Neural progenitor cell (in vitro differentiated cells): ENCODE data around the gene RNF41. TPM values are rescaled to one million over a fixed set of nuclear protein-coding genes. Genes with fewer than 3 reads are reported as not detected.

Source experiments
- DNase-seq: peaks from one replicate; pipeline ENCODE4 v3.0.0-alpha.2; 2016; ENCODE audit warnings: low spot score
- H2AFZ ChIP-seq: fragments of 200-600 bp; sonication (generic); replicated peaks from 2 replicates; pipeline ENCODE4 v1.6.1; 2016; ENCODE audit warnings: antibody characterized with exemption
- H3F3A ChIP-seq: fragments of 200-600 bp; sonication (generic); 2 replicates; pipeline ENCODE4 v1.6.1; 2016; ENCODE audit warnings: antibody characterized with exemption, low read depth
- H3K27ac ChIP-seq: fragments of 200-600 bp; sonication (generic); 2 replicates; pipeline ENCODE4 v1.5.1; 2016; ENCODE audit warnings: mild to moderate bottlenecking
- H3K27me3 ChIP-seq: fragments of 200-600 bp; sonication (generic); 2 replicates; pipeline ENCODE4 v1.6.1; 2016; ENCODE audit warnings: mild to moderate bottlenecking, moderate library complexity
- H3K36me3 ChIP-seq: fragments of 200-600 bp; sonication (generic); 2 replicates; pipeline ENCODE4 v1.5.1; 2016
- H3K4me1 ChIP-seq: fragments of 200-600 bp; sonication (generic); 2 replicates; pipeline ENCODE4 v1.6.1; 2016; ENCODE audit warnings: mixed run types
- H3K4me2 ChIP-seq: fragments of 200-600 bp; sonication (generic); 2 replicates; pipeline ENCODE4 v1.6.1; 2016
- H3K4me3 ChIP-seq: fragments of 200-600 bp; sonication (generic); 2 replicates; pipeline ENCODE4 v1.5.1; 2016
- H3K79me2 ChIP-seq: fragments of 200-600 bp; sonication (generic); 2 replicates; pipeline ENCODE4 v1.6.1; 2016; ENCODE audit warnings: low read depth
- H3K9ac ChIP-seq: fragments of 200-600 bp; sonication (generic); 2 replicates; pipeline ENCODE4 v1.6.1; 2016
- H3K9me3 ChIP-seq: fragments of 200-600 bp; sonication (generic); 2 replicates; pipeline ENCODE4 v1.5.1; 2016; ENCODE audit warnings: low read depth
- H4K20me1 ChIP-seq: fragments of 200-600 bp; sonication (generic); 2 replicates; pipeline ENCODE4 v1.6.1; 2016; ENCODE audit warnings: low read depth
- H3K27ac Mint-ChIP-seq: 3 replicates; pipeline ENCODE4 v1.8.0; 2021; ENCODE audit warnings: mixed read lengths
- H3K27me3 Mint-ChIP-seq: 2 replicates; pipeline ENCODE4 v1.8.0; 2022; ENCODE audit warnings: low read depth, mild to moderate bottlenecking, inconsistent platforms, moderate library complexity, mixed read lengths; ENCODE audit not compliant: insufficient read depth
- H3K36me3 Mint-ChIP-seq: 3 replicates; pipeline ENCODE4 v1.8.0; 2021; ENCODE audit warnings: mixed read lengths
- H3K4me1 Mint-ChIP-seq: 3 replicates; pipeline ENCODE4 v1.8.0; 2021; ENCODE audit warnings: mixed read lengths
- H3K4me3 Mint-ChIP-seq: 3 replicates; pipeline ENCODE4 v1.8.0; 2021; ENCODE audit warnings: mild to moderate bottlenecking, moderate library complexity, mixed read lengths
- H3K9me3 Mint-ChIP-seq: 3 replicates; pipeline ENCODE4 v1.8.0; 2020; ENCODE audit warnings: mixed read lengths
- CTCF ChIP-seq: fragments of 200-600 bp; sonication (generic); IDR thresholded peaks from 2 replicates; pipeline ENCODE4 v1.5.1; 2017; ENCODE audit warnings: antibody characterized with exemption, mild to moderate bottlenecking
- EZH2 ChIP-seq: fragments of 200-600 bp; sonication (generic); IDR thresholded peaks from 2 replicates; pipeline ENCODE4 v1.6.1; 2017; ENCODE audit warnings: antibody characterized with exemption, mild to moderate bottlenecking, moderate library complexity
- EZH2phosphoT487 ChIP-seq: fragments of 200-600 bp; sonication (generic); IDR thresholded peaks from 2 replicates; pipeline ENCODE4 v1.6.1; 2017; ENCODE audit warnings: antibody characterized with exemption
- total RNA-seq: library from RNA; depleted of rRNA; stranded (reverse); fragments of >200 nt; gene quantifications from 2 replicates; pipeline ENCODE4 v1.2.3, GENCODE V29; 2015; ENCODE audit warnings: low replicate concordance

Gene RNF41
- total RNA-seq, 1 donor from 2014 or later = 52.1 TPM

GRCh38 chr12:56212361-56212760, 9.4 kb downstream of the RNF41 start:
- TF ChIP-seq EZH2 (no peak), EZH2phosphoT487 (no peak), CTCF (no peak)
- Histone ChIP-seq H4K20me1 (peaks cover 6% of the 10 kb centered on the region), H3K9me3 (no peaks in the 10 kb centered on the region), H3K9ac (no peak overlapping the region), H3K4me3 (no peak overlapping the region), H3K36me3 (peaks cover 4% of the 10 kb centered on the region), H2AFZ (no peak overlapping the region), H3K4me2 (no peak overlapping the region), H3K27me3 (no peaks in the 10 kb centered on the region), H3K79me2 (peaks cover 11% of the 10 kb centered on the region), H3F3A (peaks cover 8% of the 10 kb centered on the region), H3K4me1 (no peaks in the 10 kb centered on the region), H3K27ac (no peak overlapping the region)
- DNase-seq = no peak
- H3K4me3 Mint-ChIP-seq = no peak overlapping the region
- no peaks in the 10 kb centered on the region for H3K4me1 Mint-ChIP-seq
- H3K9me3 Mint-ChIP-seq = peaks cover 2% of the 10 kb centered on the region
- peaks cover 42% of the 10 kb centered on the region for H3K36me3 Mint-ChIP-seq
- H3K27me3 Mint-ChIP-seq = no peaks in the 10 kb centered on the region
- no peak overlapping the region for H3K27ac Mint-ChIP-seq

- no peak overlapping the region for H3K9ac ChIP-seq
- H3K9me3 Mint-ChIP-seq = no peaks in the 10 kb centered on the region
- no peak for DNase-seq
- no peak for TF ChIP-seq CTCF
- TF ChIP-seq EZH2phosphoT487 = no peak
- no peak for TF ChIP-seq EZH2
- no peak overlapping the region for H2AFZ ChIP-seq
- H3K27ac Mint-ChIP-seq = no peak overlapping the region
- H3K4me3 ChIP-seq = no peak overlapping the region
- no peaks in the 10 kb centered on the region for H3K4me1 Mint-ChIP-seq
- no peaks in the 10 kb centered on the region for H3K4me1 ChIP-seq
- H3K9me3 ChIP-seq = no peaks in the 10 kb centered on the region
- H3K36me3 Mint-ChIP-seq = peaks cover 33% of the 10 kb centered on the region
- peaks cover 4% of the 10 kb centered on the region for H3K36me3 ChIP-seq
- no peaks in the 10 kb centered on the region for H3K27me3 ChIP-seq
- H3K79me2 ChIP-seq = no peaks in the 10 kb centered on the region
- H3K4me3 Mint-ChIP-seq = no peak overlapping the region
- H4K20me1 ChIP-seq = no peaks in the 10 kb centered on the region
- no peak overlapping the region for H3K27ac ChIP-seq
- peaks cover 27% of the 10 kb centered on the region for H3F3A ChIP-seq
- H3K27me3 Mint-ChIP-seq = no peaks in the 10 kb centered on the region
- no peak overlapping the region for H3K4me2 ChIP-seq
Observed at GRCh38 chr12:56208006-56208405, 13.7 kb downstream of the RNF41 start.

GRCh38 chr12:56206452-56207166, 15.1 kb downstream of the RNF41 start:
- peaks cover 4% of the 10 kb centered on the region for H3K36me3 ChIP-seq
- H3K27ac ChIP-seq = no peak overlapping the region
- TF ChIP-seq EZH2phosphoT487 (no peak), EZH2 (no peak), CTCF (peak; percentile 66)
- no peak overlapping the region for H2AFZ ChIP-seq
- Mint-ChIP-seq H3K27me3 (no peaks in the 10 kb centered on the region), H3K27ac (no peak overlapping the region), H3K4me1 (no peaks in the 10 kb centered on the region), H3K36me3 (peaks cover 30% of the 10 kb centered on the region), H3K9me3 (no peaks in the 10 kb centered on the region), H3K4me3 (peak overlapping the region; percentile 41)
- no peak overlapping the region for H3K4me2 ChIP-seq
- no peaks in the 10 kb centered on the region for H3K79me2 ChIP-seq
- no peaks in the 10 kb centered on the region for H4K20me1 ChIP-seq
- H3K9me3 ChIP-seq = no peaks in the 10 kb centered on the region
- H3K9ac ChIP-seq = no peak overlapping the region
- H3K27me3 ChIP-seq = no peaks in the 10 kb centered on the region
- H3F3A ChIP-seq = peaks cover 34% of the 10 kb centered on the region
- no peaks in the 10 kb centered on the region for H3K4me1 ChIP-seq
- no peak overlapping the region for H3K4me3 ChIP-seq
- DNase-seq = peak; percentile 69
